H1 (cell line): ENCODE measurements around the gene HPX. TPM values are rescaled to one million over a fixed set of nuclear protein-coding genes. Genes with fewer than 3 reads are reported as not detected.

Experiments
- CTCF ChIA-PET: fragments of 300-600 bp; sonication (Branson Sonifier 250); formaldehyde crosslinking; loops from one replicate; lab custom pipeline; 2021; ENCODE audit not compliant: partially characterized antibody; lab: Charles Lee
- POLR2A ChIA-PET: fragments of 300-600 bp; sonication (Branson Sonifier 250); formaldehyde crosslinking; loops from one replicate; lab custom pipeline; 2021; ENCODE audit warnings: inconsistent platforms; ENCODE audit not compliant: partially characterized antibody; lab: Charles Lee
- DNase-seq, 2 experiments: peaks; one replicate each; pipeline versions ENCODE4 v3.0.0 to v3.0.0-alpha.2; 2010 to 2022; ENCODE audit warnings: low spot score in 2 of 2, low read depth in 1 of 2, mixed read lengths in 1 of 2
- FAIRE-seq: peaks from 2 replicates; lab custom pipeline; 2011; peaks lifted over from hg19 to GRCh38; lab: Jason Lieb, UNC
- H2AFZ ChIP-seq: 2 replicates; pipeline ENCODE4 v1.8.1; 2012; ENCODE audit warnings: low read length, inconsistent platforms
- H2AK5ac ChIP-seq: 2 replicates; pipeline ENCODE4 v1.6.1; 2013; ENCODE audit warnings: low read depth, low read length
- H2BK120ac ChIP-seq: replicated peaks from 2 replicates; pipeline ENCODE3; 2013; ENCODE audit warnings: low read depth, low read length, inconsistent platforms
- H2BK12ac ChIP-seq: 2 replicates; pipeline ENCODE4 v1.6.1; 2013; ENCODE audit warnings: low read depth, low read length
- H2BK15ac ChIP-seq: 2 replicates; pipeline ENCODE4 v1.6.1; 2013; ENCODE audit warnings: low read length
- H2BK20ac ChIP-seq: 2 replicates; pipeline ENCODE4 v1.6.1; 2013; ENCODE audit warnings: low read length
- H2BK5ac ChIP-seq: 2 replicates; pipeline ENCODE4 v1.6.1; 2013; ENCODE audit warnings: low read depth, low read length
- H3K14ac ChIP-seq: 2 replicates; pipeline ENCODE4 v1.6.1; 2013; ENCODE audit warnings: inconsistent platforms; ENCODE audit not compliant: insufficient read length
- H3K18ac ChIP-seq: 2 replicates; pipeline ENCODE4 v1.6.1; 2013; ENCODE audit warnings: low read length; ENCODE audit errors: extremely low read depth
- H3K23ac ChIP-seq: 2 replicates; pipeline ENCODE4 v1.6.1; 2013; ENCODE audit warnings: inconsistent platforms; ENCODE audit not compliant: insufficient read length
- H3K23me2 ChIP-seq: 2 replicates; pipeline ENCODE4 v1.6.1; 2013; ENCODE audit warnings: low read depth, low read length
- H3K27ac ChIP-seq: 2 replicates; pipeline ENCODE4 v1.6.1; 2011; ENCODE audit warnings: low read depth, low read length, inconsistent platforms
- H3K27me3 ChIP-seq, 4 experiments: replicated peaks in 1 of 4; 1 replicate in 1 of 4; 2 replicates in 3 of 4; pipeline versions ENCODE4 v1.6.1 to v1.8.1; 2011 to 2013; ENCODE audit warnings: low read length in 3 of 4, mild to moderate bottlenecking in 3 of 4, inconsistent platforms in 2 of 4, mixed read lengths in 2 of 4, moderate library complexity in 1 of 4; ENCODE audit not compliant: control insufficient read depth in 3 of 4, insufficient read depth in 3 of 4; ENCODE audit errors: extremely low read depth in 1 of 4
- H3K36me3 ChIP-seq, 4 experiments: 2 replicates each; pipeline versions ENCODE4 v1.6.1 to v1.8.1; 2011 to 2013; ENCODE audit warnings: mild to moderate bottlenecking in 4 of 4, low read length in 3 of 4, moderate library complexity in 2 of 4, control low read depth in 1 of 4, inconsistent platforms in 1 of 4; ENCODE audit not compliant: insufficient read depth in 4 of 4, control insufficient read depth in 2 of 4
- H3K4ac ChIP-seq: replicated peaks from 2 replicates; pipeline ENCODE3; 2013; ENCODE audit warnings: low read length, low read depth, mixed read lengths, inconsistent platforms; ENCODE audit not compliant: insufficient read length
- H3K4me1 ChIP-seq, 4 experiments: replicated peaks in 1 of 4; 1 replicate in 1 of 4; 2 replicates in 3 of 4; pipeline versions ENCODE4 v1.6.1 to v1.8.1; 2011 to 2013; ENCODE audit warnings: low read length in 3 of 4, inconsistent platforms in 2 of 4, mixed read lengths in 1 of 4; ENCODE audit not compliant: insufficient read depth in 4 of 4, control insufficient read depth in 3 of 4
- H3K4me2 ChIP-seq, 2 experiments: 2 replicates each; pipeline versions ENCODE4 v1.6.1 to v1.8.1; 2011 to 2013; ENCODE audit warnings: low read depth in 2 of 2, low read length in 2 of 2, control low read depth in 1 of 2, inconsistent platforms in 1 of 2, mild to moderate bottlenecking in 1 of 2; ENCODE audit not compliant: insufficient read depth in 1 of 2
- H3K4me3 ChIP-seq, 4 experiments: fragments of 200-600, 300-600 bp in 1 of 4; sonication (generic), shearing (Covaris generic), sonication (Bioruptor Twin) in 1 of 4; 2 replicates each; pipeline versions ENCODE4 v1.5.1 to v1.8.1; 2011 to 2016; ENCODE audit warnings: low read length in 4 of 4, low read depth in 3 of 4, control low read depth in 2 of 4, inconsistent platforms in 2 of 4, mild to moderate bottlenecking in 2 of 4, mixed read lengths in 1 of 4, moderate library complexity in 1 of 4; ENCODE audit not compliant: insufficient read depth in 2 of 4; ENCODE audit errors: extremely low read depth in 1 of 4
- H3K56ac ChIP-seq: replicated peaks from 2 replicates; pipeline ENCODE3; 2013; ENCODE audit warnings: low read depth, mild to moderate bottlenecking, mixed read lengths, low read length, inconsistent platforms; ENCODE audit not compliant: insufficient read length
- H3K79me1 ChIP-seq: 2 replicates; pipeline ENCODE4 v1.6.1; 2013; ENCODE audit warnings: low read depth, low read length, control low read depth
- H3K79me2 ChIP-seq, 2 experiments: 2 replicates each; pipeline versions ENCODE4 v1.6.1 to v1.8.1; 2012 to 2013; ENCODE audit warnings: low read length in 2 of 2, mild to moderate bottlenecking in 2 of 2, inconsistent platforms in 1 of 2; ENCODE audit not compliant: insufficient read depth in 2 of 2, control insufficient read depth in 1 of 2
- H3K9ac ChIP-seq, 4 experiments: replicated peaks in 1 of 4; 1 replicate in 1 of 4; 2 replicates in 3 of 4; pipeline versions ENCODE4 v1.6.1 to v1.8.1; 2011 to 2013; ENCODE audit warnings: low read depth in 3 of 4, low read length in 3 of 4, control low read depth in 2 of 4, mild to moderate bottlenecking in 2 of 4, moderate library complexity in 2 of 4, inconsistent platforms in 1 of 4; ENCODE audit errors: extremely low read depth in 1 of 4
- H3K9me3 ChIP-seq, 2 experiments: 2 replicates each; pipeline versions ENCODE4 v1.6.1 to v1.8.1; 2012 to 2013; ENCODE audit warnings: mild to moderate bottlenecking in 2 of 2, moderate library complexity in 2 of 2, control low read depth in 1 of 2, inconsistent platforms in 1 of 2, low read depth in 1 of 2, low read length in 1 of 2, mixed read lengths in 1 of 2; ENCODE audit not compliant: insufficient read depth in 2 of 2
- H4K20me1 ChIP-seq, 2 experiments: replicated peaks in 1 of 2; 2 replicates each; pipeline versions ENCODE3 to v1.8.1; 2011 to 2013; ENCODE audit warnings: inconsistent platforms in 2 of 2, low read length in 2 of 2, mild to moderate bottlenecking in 1 of 2; ENCODE audit not compliant: insufficient read depth in 2 of 2, control insufficient read depth in 1 of 2
- H4K5ac ChIP-seq: 2 replicates; pipeline ENCODE4 v1.6.1; 2013; ENCODE audit warnings: low read length, low read depth, mixed read lengths, inconsistent platforms; ENCODE audit not compliant: insufficient read length
- H4K8ac ChIP-seq: 2 replicates; pipeline ENCODE4 v1.8.0; 2013; ENCODE audit warnings: mild to moderate bottlenecking, moderate library complexity, low read length, inconsistent platforms; ENCODE audit not compliant: insufficient read depth; ENCODE audit errors: extremely low read depth
- H4K91ac ChIP-seq: replicated peaks from 2 replicates; pipeline ENCODE3; 2013; ENCODE audit warnings: low read length, mixed read lengths, inconsistent platforms; ENCODE audit not compliant: insufficient read length
- ATF3 ChIP-seq: IDR thresholded peaks from 2 replicates; pipeline ENCODE4 v1.6.1; 2011; ENCODE audit warnings: low read depth, mild to moderate bottlenecking, low read length; ENCODE audit not compliant: insufficient read depth
- CTCF ChIP-seq, 3 experiments: IDR thresholded peaks; 1 replicate in 2 of 3; 2 replicates in 1 of 3; pipeline versions ENCODE4 v1.5.1 to v1.6.1; 2011; ENCODE audit warnings: low read length in 3 of 3, mild to moderate bottlenecking in 3 of 3, inconsistent platforms in 2 of 3, low read depth in 1 of 3, moderate library complexity in 1 of 3; ENCODE audit not compliant: insufficient read depth in 1 of 3; ENCODE audit errors: control extremely low read depth in 1 of 3
- GABPA ChIP-seq: IDR thresholded peaks from 2 replicates; pipeline ENCODE4 v1.6.1; 2011; ENCODE audit warnings: mild to moderate bottlenecking, low read length, moderate library complexity, borderline replicate concordance; ENCODE audit not compliant: insufficient read depth
- GTF2F1 ChIP-seq: IDR thresholded peaks from 2 replicates; pipeline ENCODE4 v1.6.1; 2012; ENCODE audit warnings: low read depth, low read length, improper control_type of control experiment, borderline replicate concordance
- TAF1 ChIP-seq: IDR thresholded peaks from 2 replicates; pipeline ENCODE4 v1.6.1; 2011; ENCODE audit warnings: mild to moderate bottlenecking, low read depth, low read length
- TAF7 ChIP-seq: optimal IDR thresholded peaks from 2 replicates; pipeline ENCODE3; 2011; ENCODE audit warnings: low read depth, mild to moderate bottlenecking, inconsistent platforms, low read length, moderate library complexity, borderline replicate concordance
- WGBS, 2 experiments: shearing (Covaris generic) in 1 of 2; methylation state at CpG; one replicate each; pipeline versions ENCODE4 v1.1.6 to v1.1.7; 2013 to 2015; ENCODE audit warnings: low lambda C conversion rate in 2 of 2, mixed read lengths in 2 of 2, inconsistent platforms in 1 of 2, low coverage in 1 of 2, missing lambda C conversion rate in 1 of 2; ENCODE audit not compliant: insufficient replicate concordance in 2 of 2, insufficient coverage in 1 of 2, insufficient read length in 1 of 2; ENCODE audit errors: extremely low coverage in 1 of 2, missing lambda C conversion rate in 1 of 2; 5-methylcytosine and 5-hydroxymethylcytosine counted together
- polyA plus RNA-seq, 7 experiments: library from polyadenylated mRNA; depleted of rRNA in 3 of 7; stranded (reverse) in 5 of 7; unstranded in 2 of 7; fragments of >200 nt in 5 of 7; fragments of 200-250 nt in 2 of 7; gene quantifications; 1 replicate in 5 of 7; 2 replicates in 1 of 7; 4 replicates in 1 of 7; pipeline versions ENCODE4 v1.2.1 to v1.2.3, GENCODE V29; 2011 to 2013; ENCODE audit warnings: missing spikeins in 2 of 7, mixed read lengths in 2 of 7
- total RNA-seq: library from RNA; stranded (reverse); fragmentation: NEBNext Ultra II Directional; extraction: Animal tissue kit (Norgen Biotek cat#: 25700); gene quantifications from 2 replicates; pipeline ENCODE4 v1.2.1, GENCODE V29; 2021

Gene HPX
- total and polyA plus RNA-seq, 2 of the 8 experiments (the other 6 are each of a cell fraction or from before 2014, with no cell fraction given), result 0.80 to 0.97 TPM

- Histone ChIP-seq H4K20me1 (peaks cover 1 to 12% of the 10 kb centered on the region in 2 experiments), H2BK15ac (0 out of 2 replicates have a peak within 1 kb of the TSS, but pooled peaks have one; percentile 67), H2BK5ac (peak within 1 kb of the TSS; percentile 92), H4K91ac (peak within 1 kb of the TSS; percentile 78), H3K4me3 (peak within 1 kb of the TSS; percentile 89 to 100 (median 100)), H3K27me3 (no peaks in the 10 kb centered on the region), H4K5ac (peak within 1 kb of the TSS; percentile 74), H3K9me3 (no peaks in the 10 kb centered on the region), H3K27ac (peak within 1 kb of the TSS; percentile 93), H2AFZ (peak within 1 kb of the TSS; percentile 0; the same call in 1 of the 2 replicates), H3K9ac (peak within 1 kb of the TSS; percentile 95 to 98 (median 97)), H3K4me1 (peaks cover 4 to 13% (median 5%) of the 10 kb centered on the region in 4 experiments), H3K36me3 (peaks cover 22 to 71% (median 43%) of the 10 kb centered on the region in 4 experiments), H2BK120ac (no peak within 1 kb of the TSS), H2BK20ac (no peak within 1 kb of the TSS), H3K56ac (peak within 1 kb of the TSS; percentile 70), H3K4me2 (peak within 1 kb of the TSS; percentile 97 to 99), H3K79me1 (peaks cover 14% of the 10 kb centered on the region), H3K18ac (peak within 1 kb of the TSS; percentile 81; the same call in 1 of the 2 replicates), H3K23ac (no peak within 1 kb of the TSS), H2AK5ac (peak within 1 kb of the TSS; percentile 91), H3K14ac (no peak within 1 kb of the TSS), H3K23me2 (peaks cover 11% of the 10 kb centered on the region), H4K8ac (peak within 1 kb of the TSS; percentile 94), H2BK12ac (peak within 1 kb of the TSS; percentile 94), H3K4ac (peak within 1 kb of the TSS; percentile 41), H3K79me2 (peaks cover 14 to 39% of the 10 kb centered on the region in 2 experiments)
- peak; percentile 84 to 95 for DNase-seq
- FAIRE-seq, result peak; percentile 73
- ChIA-PET CTCF (interaction anchor here (0.6 to 2.5 kb wide), 12 partner anchors 9 to 211 kb away, joined by 3 to 12 read pairs (median 4); partner anchors contain the start of gene DNHD1), POLR2A (interaction anchor here (0.5 to 2.2 kb wide), 17 partner anchors 8 to 1484 kb away, joined by 3 to 13 read pairs (median 4); partner anchors contain the start of genes DNHD1, HPX, NLRP10 and SMPD1)
- WGBS, 2 experiments, result 2% methylated on average over 61 of the region's 66 CpGs; no CpG with 5 or more reads in 1 of the 2 experiments
- TF ChIP-seq GTF2F1 (0 out of 2 replicates have a peak, but pooled peaks have one; percentile 22), CTCF (IDR thresholded peaks at IDR 0.05; ENCODE audit: control extremely low read depth in 1 of 3, insufficient read depth in 1 of 3, low read depth in 1 of 3, low read length in 3 of 3) (no peak), TAF7 (peak; percentile 10), ATF3 (no peak), GABPA (peak; percentile 92), TAF1 (peak; percentile 89)
Observed at GRCh38 chr11:6481012-6481923, 40.5 kb upstream of the HPX start, which contains the start of the genes ARFIP2 and TIMM10B. ARFIP2 (minus strand) TSS chr11:6481331; CDS start chr11:6480421, 910 bp downstream. TIMM10B (plus strand) TSS chr11:6481501; CDS start chr11:6481517, 16 bp downstream.
